WTC11 (cell line): ENCODE results near the gene RHOBTB3. TPM values are rescaled to one million over a fixed set of nuclear protein-coding genes. Genes with fewer than 3 reads are reported as not detected.

Experiments used
- ATAC-seq: fragments of 200-7000 bp; cut with Tn5 transposase; 2 replicates; pipeline ENCODE4 v1.10.0; 2021; ENCODE audit warnings: mild to moderate bottlenecking, moderate library complexity
- CTCF ChIA-PET: fragments of 300-600 bp; sonication (Branson Sonifier 250); formaldehyde crosslinking; loops from one replicate; lab custom pipeline; 2021; ENCODE audit warnings: antibody characterized with exemption; lab: Charles Lee
- POLR2A ChIA-PET: fragments of 350-600 bp; sonication (Branson Sonifier 250); formaldehyde crosslinking; loops from one replicate; lab custom pipeline; 2021; ENCODE audit warnings: antibody characterized with exemption; lab: Charles Lee
- DNase-seq: peaks from one replicate; pipeline ENCODE4 v3.0.0; 2021; ENCODE audit warnings: low spot score
- H3K27ac Mint-ChIP-seq: 2 replicates; pipeline ENCODE4 v1.8.0; 2021; ENCODE audit warnings: mixed read lengths
- H3K27me3 Mint-ChIP-seq: 2 replicates; pipeline ENCODE4 v1.8.0; 2021; ENCODE audit warnings: low read depth, mild to moderate bottlenecking, moderate library complexity, mixed read lengths
- H3K36me3 Mint-ChIP-seq: 2 replicates; pipeline ENCODE4 v1.8.0; 2021; ENCODE audit warnings: mixed read lengths
- H3K4me1 Mint-ChIP-seq: 2 replicates; pipeline ENCODE4 v1.8.0; 2022; ENCODE audit warnings: mixed read lengths
- H3K4me3 Mint-ChIP-seq: 2 replicates; pipeline ENCODE4 v1.8.0; 2021; ENCODE audit warnings: mild to moderate bottlenecking, moderate library complexity, mixed read lengths
- H3K9me3 Mint-ChIP-seq: 2 replicates; pipeline ENCODE4 v1.8.0; 2021; ENCODE audit warnings: mixed read lengths
- ATF2 ChIP-seq: sonication (generic); formaldehyde crosslinking; IDR thresholded peaks from 2 replicates; pipeline ENCODE4 v1.8.1; 2022; ENCODE audit warnings: low read depth, missing genetic modification reagents, borderline replicate concordance
- E2F4 ChIP-seq: sonication (generic); formaldehyde crosslinking; IDR thresholded peaks from 2 replicates; pipeline ENCODE4 v1.8.1; 2022; ENCODE audit warnings: low read depth, mild to moderate bottlenecking, moderate library complexity, missing genetic modification reagents, borderline replicate concordance
- ESRRA ChIP-seq: sonication (generic); formaldehyde crosslinking; IDR thresholded peaks from 2 replicates; pipeline ENCODE4 v1.8.1; 2022; ENCODE audit warnings: mild to moderate bottlenecking, missing genetic modification reagents, borderline replicate concordance
- FOXP1 ChIP-seq: sonication (generic); formaldehyde crosslinking; IDR thresholded peaks from 2 replicates; pipeline ENCODE4 v1.8.0; 2022; ENCODE audit warnings: missing genetic modification reagents, mild to moderate bottlenecking, moderate library complexity, borderline replicate concordance
- GABPB1 ChIP-seq: sonication (generic); formaldehyde crosslinking; IDR thresholded peaks from 2 replicates; pipeline ENCODE4 v1.8.1; 2023; ENCODE audit warnings: mild to moderate bottlenecking, missing genetic modification reagents
- JUN ChIP-seq: sonication (generic); formaldehyde crosslinking; IDR thresholded peaks from 2 replicates; pipeline ENCODE4 v1.8.0; 2023; ENCODE audit warnings: mild to moderate bottlenecking, missing genetic modification reagents
- NFE2L1 ChIP-seq: sonication (generic); formaldehyde crosslinking; IDR thresholded peaks from 2 replicates; pipeline ENCODE4 v1.8.1; 2023; ENCODE audit warnings: missing genetic modification reagents
- NR1H2 ChIP-seq: sonication (generic); formaldehyde crosslinking; IDR thresholded peaks from 2 replicates; pipeline ENCODE4 v1.9.0; 2021; ENCODE audit warnings: mild to moderate bottlenecking, moderate library complexity, missing genetic modification reagents
- NR2C2 ChIP-seq: sonication (generic); formaldehyde crosslinking; IDR thresholded peaks from 2 replicates; pipeline ENCODE4 v1.8.0; 2022; ENCODE audit warnings: mild to moderate bottlenecking, missing genetic modification reagents
- PRRX2 ChIP-seq: fragments of 250-450 bp; sonication (Bioruptor Pico); IDR thresholded peaks from 2 replicates; pipeline ENCODE4 v1.8.0; 2021; ENCODE audit warnings: mild to moderate bottlenecking
- ZNF317 ChIP-seq: sonication (generic); formaldehyde crosslinking; IDR thresholded peaks from 2 replicates; pipeline ENCODE4 v1.8.1; 2023; ENCODE audit warnings: low read depth, mild to moderate bottlenecking, moderate library complexity, missing genetic modification reagents, borderline replicate concordance
- total RNA-seq: library from RNA; stranded (reverse); gene quantifications from 3 replicates; pipeline ENCODE4 v1.2.3, GENCODE V29; 2021
- TF ChIP-seq, protein P1 (sequence below): sonication (generic); formaldehyde crosslinking; IDR thresholded peaks from 2 replicates; pipeline ENCODE4 v1.8.0; 2022; ENCODE audit warnings: mild to moderate bottlenecking, missing genetic modification reagents
- TF ChIP-seq, protein P2 (sequence below): sonication (generic); formaldehyde crosslinking; IDR thresholded peaks from 2 replicates; pipeline ENCODE4 v1.8.0; 2022; ENCODE audit warnings: mild to moderate bottlenecking, missing genetic modification reagents
- TF ChIP-seq, protein P3 (sequence below): fragments of 250-450 bp; sonication (Bioruptor Pico); IDR thresholded peaks from 2 replicates; pipeline ENCODE4 v1.9.0; 2021; ENCODE audit warnings: mild to moderate bottlenecking
- TF ChIP-seq, protein P4 (sequence below): sonication (generic); formaldehyde crosslinking; IDR thresholded peaks from 2 replicates; pipeline ENCODE4 v1.8.0; 2023; ENCODE audit warnings: mild to moderate bottlenecking, missing genetic modification reagents

The RHOBTB3 gene
- total RNA-seq, 1 experiment from 2014 or later: 13.8 TPM

DNA sequence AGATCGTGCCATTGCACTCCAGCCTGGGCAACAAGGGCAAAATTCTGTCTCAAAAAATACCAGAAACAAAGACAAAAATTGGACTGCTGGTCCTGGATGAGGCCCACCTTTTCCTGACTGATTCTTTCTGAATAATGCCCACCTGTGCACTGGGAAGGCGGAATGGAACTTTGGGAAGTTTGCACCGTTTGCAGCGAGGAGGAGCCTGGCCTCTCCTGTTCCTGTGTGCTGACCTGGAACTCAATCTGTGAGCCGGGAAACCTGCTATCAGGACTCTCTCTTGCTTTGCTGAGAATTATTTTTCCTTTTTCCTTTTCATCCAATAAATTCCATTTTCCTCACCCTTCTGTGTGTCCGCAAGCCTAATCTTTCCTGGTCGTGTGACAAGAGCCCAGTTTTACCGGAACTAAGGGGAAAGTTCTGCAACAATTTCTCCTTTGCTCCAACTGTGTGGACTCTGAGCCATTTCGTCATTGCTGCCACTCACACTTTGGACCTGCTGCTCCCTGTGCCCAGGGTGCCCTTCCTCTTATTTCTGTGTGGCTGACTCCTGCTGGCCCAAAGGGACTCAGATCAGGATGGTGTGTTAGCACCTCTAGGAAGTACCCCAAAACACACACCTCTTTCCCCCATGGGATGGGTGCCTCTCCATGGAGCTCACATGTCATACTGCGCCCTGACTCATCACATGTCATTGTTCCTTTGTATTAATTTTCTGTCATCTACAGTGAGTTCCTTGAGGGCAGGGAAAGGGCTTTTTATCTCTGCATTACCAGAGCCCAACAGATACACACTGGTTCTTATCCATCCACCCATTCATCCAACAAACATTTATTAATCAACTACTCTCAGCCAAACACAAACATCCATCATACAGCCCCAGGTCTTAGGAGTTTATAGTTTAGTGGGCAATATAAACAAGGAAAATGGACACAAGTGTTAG, 96.1 kb downstream of the RHOBTB3 start:
- Mint-ChIP-seq H3K27ac (no peak overlapping the region), H3K9me3 (no peaks in the 10 kb centered on the region), H3K36me3 (no peaks in the 10 kb centered on the region), H3K4me3 (no peak overlapping the region), H3K4me1 (peaks cover 23% of the 10 kb centered on the region), H3K27me3 (no peaks in the 10 kb centered on the region; the same call in 1 of the 2 replicates)
- TF ChIP-seq ATF2 (CRISPR knock-in tag) (no peak), GABPB1 (peak; percentile 93)
- no peak for ATAC-seq
- CTCF ChIA-PET: no interaction called here
- POLR2A ChIA-PET: no interaction called here
- DNase-seq: no peak

- Mint-ChIP-seq H3K36me3 (no peaks in the 10 kb centered on the region), H3K9me3 (no peaks in the 10 kb centered on the region), H3K27me3 (no peaks in the 10 kb centered on the region; the same call in 1 of the 2 replicates), H3K4me3 (no peak overlapping the region), H3K4me1 (peaks cover 20% of the 10 kb centered on the region)
- DNase-seq: no peak
- ChIA-PET CTCF (no interaction called here), POLR2A (no interaction called here)
- ATAC-seq: no peak
- TF ChIP-seq NR1H2 (no peak), ESRRA (CRISPR knock-in tag) (no peak), FOXP1 (CRISPR knock-in tag) (no peak)
- TF ChIP-seq, protein P1, sequence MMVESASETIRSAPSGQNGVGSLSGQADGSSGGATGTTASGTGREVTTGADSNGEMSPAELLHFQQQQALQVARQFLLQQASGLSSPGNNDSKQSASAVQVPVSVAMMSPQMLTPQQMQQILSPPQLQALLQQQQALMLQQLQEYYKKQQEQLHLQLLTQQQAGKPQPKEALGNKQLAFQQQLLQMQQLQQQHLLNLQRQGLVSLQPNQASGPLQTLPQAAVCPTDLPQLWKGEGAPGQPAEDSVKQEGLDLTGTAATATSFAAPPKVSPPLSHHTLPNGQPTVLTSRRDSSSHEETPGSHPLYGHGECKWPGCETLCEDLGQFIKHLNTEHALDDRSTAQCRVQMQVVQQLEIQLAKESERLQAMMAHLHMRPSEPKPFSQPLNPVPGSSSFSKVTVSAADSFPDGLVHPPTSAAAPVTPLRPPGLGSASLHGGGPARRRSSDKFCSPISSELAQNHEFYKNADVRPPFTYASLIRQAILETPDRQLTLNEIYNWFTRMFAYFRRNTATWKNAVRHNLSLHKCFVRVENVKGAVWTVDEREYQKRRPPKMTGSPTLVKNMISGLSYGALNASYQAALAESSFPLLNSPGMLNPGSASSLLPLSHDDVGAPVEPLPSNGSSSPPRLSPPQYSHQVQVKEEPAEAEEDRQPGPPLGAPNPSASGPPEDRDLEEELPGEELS: no peak
- TF ChIP-seq, protein P2, sequence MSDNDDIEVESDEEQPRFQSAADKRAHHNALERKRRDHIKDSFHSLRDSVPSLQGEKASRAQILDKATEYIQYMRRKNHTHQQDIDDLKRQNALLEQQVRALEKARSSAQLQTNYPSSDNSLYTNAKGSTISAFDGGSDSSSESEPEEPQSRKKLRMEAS: no peak
- TF ChIP-seq, protein P3, sequence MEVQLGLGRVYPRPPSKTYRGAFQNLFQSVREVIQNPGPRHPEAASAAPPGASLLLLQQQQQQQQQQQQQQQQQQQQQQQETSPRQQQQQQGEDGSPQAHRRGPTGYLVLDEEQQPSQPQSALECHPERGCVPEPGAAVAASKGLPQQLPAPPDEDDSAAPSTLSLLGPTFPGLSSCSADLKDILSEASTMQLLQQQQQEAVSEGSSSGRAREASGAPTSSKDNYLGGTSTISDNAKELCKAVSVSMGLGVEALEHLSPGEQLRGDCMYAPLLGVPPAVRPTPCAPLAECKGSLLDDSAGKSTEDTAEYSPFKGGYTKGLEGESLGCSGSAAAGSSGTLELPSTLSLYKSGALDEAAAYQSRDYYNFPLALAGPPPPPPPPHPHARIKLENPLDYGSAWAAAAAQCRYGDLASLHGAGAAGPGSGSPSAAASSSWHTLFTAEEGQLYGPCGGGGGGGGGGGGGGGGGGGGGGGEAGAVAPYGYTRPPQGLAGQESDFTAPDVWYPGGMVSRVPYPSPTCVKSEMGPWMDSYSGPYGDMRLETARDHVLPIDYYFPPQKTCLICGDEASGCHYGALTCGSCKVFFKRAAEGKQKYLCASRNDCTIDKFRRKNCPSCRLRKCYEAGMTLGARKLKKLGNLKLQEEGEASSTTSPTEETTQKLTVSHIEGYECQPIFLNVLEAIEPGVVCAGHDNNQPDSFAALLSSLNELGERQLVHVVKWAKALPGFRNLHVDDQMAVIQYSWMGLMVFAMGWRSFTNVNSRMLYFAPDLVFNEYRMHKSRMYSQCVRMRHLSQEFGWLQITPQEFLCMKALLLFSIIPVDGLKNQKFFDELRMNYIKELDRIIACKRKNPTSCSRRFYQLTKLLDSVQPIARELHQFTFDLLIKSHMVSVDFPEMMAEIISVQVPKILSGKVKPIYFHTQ (CRISPR knock-in tag): no peak
- TF ChIP-seq, all 79 proteins: peak for 0
- H3K27ac Mint-ChIP-seq: no peak overlapping the region
Observed at GRCh38 chr5:95827892-95828246, 96.7 kb downstream of the RHOBTB3 start.

DNA sequence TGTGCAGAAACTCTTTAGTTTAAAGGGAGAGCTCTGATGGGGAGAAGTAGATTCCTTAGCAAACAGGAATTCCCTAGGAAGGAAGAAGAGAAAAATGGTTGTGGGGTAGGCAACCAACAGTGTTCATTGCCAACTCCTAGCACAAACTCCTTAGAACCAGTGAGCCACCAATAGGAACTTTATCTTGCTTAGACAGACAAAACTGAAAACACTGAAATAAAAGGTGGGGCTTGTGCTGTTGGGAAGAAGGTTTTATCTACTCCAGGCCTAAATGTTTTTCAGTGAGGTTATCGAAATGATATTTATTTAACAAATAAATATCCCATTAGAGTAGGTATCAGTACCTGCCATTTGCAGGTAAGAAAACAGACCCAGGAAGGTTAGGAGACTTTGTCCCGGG, 99.1 kb downstream of the RHOBTB3 start:
- TF ChIP-seq NR2C2 (CRISPR knock-in tag) (no peak), GABPB1 (no peak), ZNF317 (CRISPR knock-in tag) (no peak), JUN (CRISPR knock-in tag) (no peak), PRRX2 (CRISPR knock-in tag) (no peak), NFE2L1 (CRISPR knock-in tag) (no peak), E2F4 (CRISPR knock-in tag) (no peak)
- TF ChIP-seq, protein P4, sequence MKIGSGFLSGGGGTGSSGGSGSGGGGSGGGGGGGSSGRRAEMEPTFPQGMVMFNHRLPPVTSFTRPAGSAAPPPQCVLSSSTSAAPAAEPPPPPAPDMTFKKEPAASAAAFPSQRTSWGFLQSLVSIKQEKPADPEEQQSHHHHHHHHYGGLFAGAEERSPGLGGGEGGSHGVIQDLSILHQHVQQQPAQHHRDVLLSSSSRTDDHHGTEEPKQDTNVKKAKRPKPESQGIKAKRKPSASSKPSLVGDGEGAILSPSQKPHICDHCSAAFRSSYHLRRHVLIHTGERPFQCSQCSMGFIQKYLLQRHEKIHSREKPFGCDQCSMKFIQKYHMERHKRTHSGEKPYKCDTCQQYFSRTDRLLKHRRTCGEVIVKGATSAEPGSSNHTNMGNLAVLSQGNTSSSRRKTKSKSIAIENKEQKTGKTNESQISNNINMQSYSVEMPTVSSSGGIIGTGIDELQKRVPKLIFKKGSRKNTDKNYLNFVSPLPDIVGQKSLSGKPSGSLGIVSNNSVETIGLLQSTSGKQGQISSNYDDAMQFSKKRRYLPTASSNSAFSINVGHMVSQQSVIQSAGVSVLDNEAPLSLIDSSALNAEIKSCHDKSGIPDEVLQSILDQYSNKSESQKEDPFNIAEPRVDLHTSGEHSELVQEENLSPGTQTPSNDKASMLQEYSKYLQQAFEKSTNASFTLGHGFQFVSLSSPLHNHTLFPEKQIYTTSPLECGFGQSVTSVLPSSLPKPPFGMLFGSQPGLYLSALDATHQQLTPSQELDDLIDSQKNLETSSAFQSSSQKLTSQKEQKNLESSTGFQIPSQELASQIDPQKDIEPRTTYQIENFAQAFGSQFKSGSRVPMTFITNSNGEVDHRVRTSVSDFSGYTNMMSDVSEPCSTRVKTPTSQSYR: no peak
- POLR2A ChIA-PET: no interaction called here
- H3K27ac Mint-ChIP-seq: no peak overlapping the region

More for the DNA sequence above, 99.1 kb downstream of the RHOBTB3 start:
- Mint-ChIP-seq H3K4me1 (peaks cover 5% of the 10 kb centered on the region), H3K9me3 (no peaks in the 10 kb centered on the region), H3K27me3 (no peaks in the 10 kb centered on the region; the same call in 1 of the 2 replicates), H3K4me3 (no peak overlapping the region), H3K36me3 (no peaks in the 10 kb centered on the region)
- ATAC-seq (no peak), DNase-seq (no peak)
- CTCF ChIA-PET: no interaction called here
